Neural cell (in vitro differentiated cells): ENCODE measurements around the gene MR1. TPM values are rescaled to one million over a fixed set of nuclear protein-coding genes. Genes with fewer than 3 reads are reported as not detected.
A peak's percentile ranks its signal among the peaks of the same experiment; 100 is the strongest.

ENCODE experiments used
- H2AFZ ChIP-seq: fragments of 200-600, 300-800 bp; sonication (generic), shearing (Covaris generic); 2 replicates; pipeline ENCODE4 v1.6.0; 2014; ENCODE audit warnings: low read depth, mild to moderate bottlenecking, antibody characterized with exemption, low read length, moderate library complexity
- H3F3A ChIP-seq: fragments of 200-600 bp; shearing (Covaris generic); 2 replicates; pipeline ENCODE4 v1.6.1; 2016; ENCODE audit warnings: mild to moderate bottlenecking, moderate library complexity, mixed read lengths, antibody characterized with exemption, low read length; ENCODE audit not compliant: insufficient read depth, poor library complexity, severe bottlenecking
- H3K27ac ChIP-seq: fragments of 200-600, 300-800 bp; sonication (generic), shearing (Covaris generic); 2 replicates; pipeline ENCODE4 v1.5.1; 2014; ENCODE audit warnings: mild to moderate bottlenecking, low read length, moderate library complexity
- H3K27me3 ChIP-seq: fragments of 300-800, 200-600 bp; sonication (generic), shearing (Covaris generic); 2 replicates; pipeline ENCODE4 v1.6.0; 2014; ENCODE audit warnings: mild to moderate bottlenecking, low read depth, low read length, moderate library complexity; ENCODE audit not compliant: insufficient read depth
- H3K36me3 ChIP-seq: fragments of 300-800, 200-600 bp; sonication (generic), shearing (Covaris generic); 2 replicates; pipeline ENCODE4 v1.5.1; 2014; ENCODE audit warnings: mild to moderate bottlenecking, antibody characterized with exemption, low read length, moderate library complexity; ENCODE audit not compliant: insufficient read depth
- H3K4me2 ChIP-seq: fragments of 300-800, 200-600 bp; sonication (generic), shearing (Covaris generic); 2 replicates; pipeline ENCODE4 v1.6.0; 2014; ENCODE audit warnings: mild to moderate bottlenecking, low read length
- H3K4me3 ChIP-seq: fragments of 300-800, 200-600 bp; sonication (generic), shearing (Covaris generic); 2 replicates; pipeline ENCODE4 v1.5.1; 2014; ENCODE audit warnings: mild to moderate bottlenecking, low read length, moderate library complexity
- H3K79me2 ChIP-seq: fragments of 200-600 bp; shearing (Covaris generic); replicated peaks from 2 replicates; pipeline ENCODE4 v1.6.0; 2014; ENCODE audit warnings: mild to moderate bottlenecking, low read length, moderate library complexity; ENCODE audit not compliant: insufficient read depth
- H3K9ac ChIP-seq: fragments of 300-800, 200-600 bp; sonication (generic), shearing (Covaris generic); 2 replicates; pipeline ENCODE4 v1.6.1; 2016; ENCODE audit warnings: mild to moderate bottlenecking, low read length, mixed read lengths
- H3K9me2 ChIP-seq: fragments of 200-600 bp; shearing (Covaris generic); 2 replicates; pipeline ENCODE4 v1.6.1; 2016; ENCODE audit warnings: mild to moderate bottlenecking, low read length, mixed read lengths; ENCODE audit not compliant: insufficient read depth
- H3K9me3 ChIP-seq: fragments of 200-600, 300-800 bp; sonication (generic), shearing (Covaris generic); 2 replicates; pipeline ENCODE4 v1.6.1; 2016; ENCODE audit warnings: mild to moderate bottlenecking, mixed run types, low read length, moderate library complexity, mixed read lengths
- H4K20me1 ChIP-seq: fragments of 200-600 bp; shearing (Covaris generic); 2 replicates; pipeline ENCODE4 v1.6.1; 2016; ENCODE audit warnings: mild to moderate bottlenecking, mixed run types; ENCODE audit not compliant: insufficient read depth
- EP300 ChIP-seq: fragments of 450-650 bp; conservative IDR thresholded peaks from 2 replicates; pipeline ENCODE4 v1.6.1; 2014; ENCODE audit warnings: antibody characterized with exemption, mild to moderate bottlenecking, moderate library complexity; ENCODE audit not compliant: poor library complexity, severe bottlenecking
- EZH2 ChIP-seq: fragments of 200-600, 300-800 bp; shearing (Covaris generic), sonication (generic); IDR thresholded peaks from 2 replicates; pipeline ENCODE4 v1.6.1; 2014; ENCODE audit warnings: antibody characterized with exemption, low read length, borderline replicate concordance, mild to moderate bottlenecking; ENCODE audit not compliant: insufficient read depth, poor library complexity, severe bottlenecking
- MXI1 ChIP-seq: fragments of 450-650 bp; conservative IDR thresholded peaks from 2 replicates; pipeline ENCODE4 v1.6.1; 2014; ENCODE audit warnings: antibody characterized with exemption, mild to moderate bottlenecking; ENCODE audit not compliant: poor library complexity, severe bottlenecking
- POLR2AphosphoS5 ChIP-seq: IDR thresholded peaks from 2 replicates; pipeline ENCODE4 v1.6.1; 2012
- RAD21 ChIP-seq: fragments of 450-650 bp; conservative IDR thresholded peaks from 2 replicates; pipeline ENCODE4 v1.6.1; 2014; ENCODE audit warnings: antibody characterized with exemption, mild to moderate bottlenecking, moderate library complexity
- SMC3 ChIP-seq: fragments of 450-650 bp; conservative IDR thresholded peaks from 2 replicates; pipeline ENCODE4 v1.6.1; 2014; ENCODE audit warnings: antibody characterized with exemption, mild to moderate bottlenecking, moderate library complexity; ENCODE audit not compliant: poor library complexity
- TAF1 ChIP-seq: IDR thresholded peaks from 2 replicates; pipeline ENCODE4 v1.6.1; 2012; ENCODE audit warnings: low read depth
- polyA plus RNA-seq: library from polyadenylated mRNA; depleted of rRNA; stranded (reverse); fragments of >200 nt; gene quantifications from 2 replicates; pipeline ENCODE4 v1.2.3, GENCODE V29; 2014
- TF ChIP-seq, protein P1 (sequence below): IDR thresholded peaks from 2 replicates; pipeline ENCODE4 v1.6.1; 2012; ENCODE audit warnings: borderline replicate concordance
- TF ChIP-seq, protein P2 (sequence below): fragments of 450-650 bp; IDR thresholded peaks from 2 replicates; pipeline ENCODE4 v1.5.1; 2014; ENCODE audit warnings: antibody characterized with exemption, mild to moderate bottlenecking, moderate library complexity; ENCODE audit not compliant: poor library complexity, severe bottlenecking

Gene MR1
- polyA plus RNA-seq, 1 donor from 2014 or later = not detected

DNA sequence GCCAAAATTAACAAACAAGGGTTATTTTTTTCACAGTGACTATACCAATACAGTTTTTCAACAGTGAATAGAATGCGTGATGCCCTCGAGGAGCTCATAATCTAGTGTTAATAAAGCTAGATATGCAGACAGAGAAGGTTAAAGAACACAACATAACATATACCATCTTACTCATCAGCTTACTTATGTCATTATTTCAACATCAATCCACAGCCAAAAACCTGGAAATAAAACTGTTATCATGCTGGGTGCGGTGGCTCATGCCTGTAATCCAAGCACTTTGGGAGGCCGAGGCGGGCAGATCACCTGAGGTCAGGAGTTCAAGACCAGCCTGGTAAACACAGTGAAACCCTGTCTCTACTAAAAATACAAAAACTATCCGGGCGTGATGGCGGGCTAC, 17.2 kb upstream of the MR1 start:
- H3K27me3 ChIP-seq = no peaks in the 10 kb centered on the region
- H3K4me2 ChIP-seq = no peak overlapping the region
- TF ChIP-seq TAF1 (no peak), SMC3 (no peak), POLR2AphosphoS5 (no peak), RAD21 (no peak), EZH2 (no peak), EP300 (no peak), MXI1 (no peak)
- TF ChIP-seq, protein P1, sequence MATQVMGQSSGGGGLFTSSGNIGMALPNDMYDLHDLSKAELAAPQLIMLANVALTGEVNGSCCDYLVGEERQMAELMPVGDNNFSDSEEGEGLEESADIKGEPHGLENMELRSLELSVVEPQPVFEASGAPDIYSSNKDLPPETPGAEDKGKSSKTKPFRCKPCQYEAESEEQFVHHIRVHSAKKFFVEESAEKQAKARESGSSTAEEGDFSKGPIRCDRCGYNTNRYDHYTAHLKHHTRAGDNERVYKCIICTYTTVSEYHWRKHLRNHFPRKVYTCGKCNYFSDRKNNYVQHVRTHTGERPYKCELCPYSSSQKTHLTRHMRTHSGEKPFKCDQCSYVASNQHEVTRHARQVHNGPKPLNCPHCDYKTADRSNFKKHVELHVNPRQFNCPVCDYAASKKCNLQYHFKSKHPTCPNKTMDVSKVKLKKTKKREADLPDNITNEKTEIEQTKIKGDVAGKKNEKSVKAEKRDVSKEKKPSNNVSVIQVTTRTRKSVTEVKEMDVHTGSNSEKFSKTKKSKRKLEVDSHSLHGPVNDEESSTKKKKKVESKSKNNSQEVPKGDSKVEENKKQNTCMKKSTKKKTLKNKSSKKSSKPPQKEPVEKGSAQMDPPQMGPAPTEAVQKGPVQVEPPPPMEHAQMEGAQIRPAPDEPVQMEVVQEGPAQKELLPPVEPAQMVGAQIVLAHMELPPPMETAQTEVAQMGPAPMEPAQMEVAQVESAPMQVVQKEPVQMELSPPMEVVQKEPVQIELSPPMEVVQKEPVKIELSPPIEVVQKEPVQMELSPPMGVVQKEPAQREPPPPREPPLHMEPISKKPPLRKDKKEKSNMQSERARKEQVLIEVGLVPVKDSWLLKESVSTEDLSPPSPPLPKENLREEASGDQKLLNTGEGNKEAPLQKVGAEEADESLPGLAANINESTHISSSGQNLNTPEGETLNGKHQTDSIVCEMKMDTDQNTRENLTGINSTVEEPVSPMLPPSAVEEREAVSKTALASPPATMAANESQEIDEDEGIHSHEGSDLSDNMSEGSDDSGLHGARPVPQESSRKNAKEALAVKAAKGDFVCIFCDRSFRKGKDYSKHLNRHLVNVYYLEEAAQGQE = no peak
- TF ChIP-seq, protein P2, sequence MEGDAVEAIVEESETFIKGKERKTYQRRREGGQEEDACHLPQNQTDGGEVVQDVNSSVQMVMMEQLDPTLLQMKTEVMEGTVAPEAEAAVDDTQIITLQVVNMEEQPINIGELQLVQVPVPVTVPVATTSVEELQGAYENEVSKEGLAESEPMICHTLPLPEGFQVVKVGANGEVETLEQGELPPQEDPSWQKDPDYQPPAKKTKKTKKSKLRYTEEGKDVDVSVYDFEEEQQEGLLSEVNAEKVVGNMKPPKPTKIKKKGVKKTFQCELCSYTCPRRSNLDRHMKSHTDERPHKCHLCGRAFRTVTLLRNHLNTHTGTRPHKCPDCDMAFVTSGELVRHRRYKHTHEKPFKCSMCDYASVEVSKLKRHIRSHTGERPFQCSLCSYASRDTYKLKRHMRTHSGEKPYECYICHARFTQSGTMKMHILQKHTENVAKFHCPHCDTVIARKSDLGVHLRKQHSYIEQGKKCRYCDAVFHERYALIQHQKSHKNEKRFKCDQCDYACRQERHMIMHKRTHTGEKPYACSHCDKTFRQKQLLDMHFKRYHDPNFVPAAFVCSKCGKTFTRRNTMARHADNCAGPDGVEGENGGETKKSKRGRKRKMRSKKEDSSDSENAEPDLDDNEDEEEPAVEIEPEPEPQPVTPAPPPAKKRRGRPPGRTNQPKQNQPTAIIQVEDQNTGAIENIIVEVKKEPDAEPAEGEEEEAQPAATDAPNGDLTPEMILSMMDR = no peak
- H3F3A ChIP-seq = no peaks in the 10 kb centered on the region
- H3K9me2 ChIP-seq = no peaks in the 10 kb centered on the region
- no peak overlapping the region for H3K27ac ChIP-seq
- no peaks in the 10 kb centered on the region for H4K20me1 ChIP-seq
- no peaks in the 10 kb centered on the region for H3K9me3 ChIP-seq
- H2AFZ ChIP-seq = no peak overlapping the region
- H3K9ac ChIP-seq = no peak overlapping the region
- no peaks in the 10 kb centered on the region for H3K36me3 ChIP-seq
- H3K79me2 ChIP-seq = peaks cover 77% of the 10 kb centered on the region
- H3K4me3 ChIP-seq = no peak overlapping the region

DNA sequence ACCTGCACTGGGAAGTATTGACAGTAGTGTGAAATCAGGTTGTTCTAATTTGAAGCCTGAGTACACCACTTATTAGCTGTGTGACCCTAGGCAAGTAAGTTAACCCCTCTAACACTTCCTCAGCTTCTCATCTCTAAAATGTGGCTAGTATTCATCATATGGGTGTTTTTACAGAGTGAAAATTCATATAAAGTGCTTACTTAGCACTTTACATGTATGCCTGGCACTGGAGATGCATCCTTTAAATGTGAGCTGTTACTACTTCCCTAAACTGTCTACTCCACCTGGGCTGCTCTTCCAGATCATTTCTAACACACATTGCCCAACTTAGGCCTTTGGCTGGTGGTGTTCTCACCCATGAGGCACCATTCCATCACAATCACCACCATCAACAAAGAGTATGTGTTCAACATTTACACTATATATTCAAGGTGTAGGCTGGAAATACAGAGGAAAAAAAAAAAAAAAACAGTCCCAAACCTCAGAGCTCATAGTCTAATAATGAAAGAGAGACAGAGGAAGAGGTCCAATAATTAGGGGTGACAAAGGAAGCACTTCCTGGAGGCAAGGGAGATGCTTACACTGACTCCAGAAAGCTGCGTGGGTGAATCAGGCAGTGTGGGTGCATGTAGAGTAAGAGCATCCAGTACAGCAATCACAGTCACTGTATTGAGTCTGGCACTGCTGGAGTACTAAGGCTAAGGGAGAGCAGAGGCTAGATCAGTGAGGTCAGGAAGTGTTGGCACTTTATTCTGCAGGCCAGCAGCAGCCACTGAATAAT, 14.7 kb upstream of the MR1 start:
- H4K20me1 ChIP-seq = no peaks in the 10 kb centered on the region
- TF ChIP-seq EZH2 (no peak), SMC3 (no peak), RAD21 (no peak), TAF1 (no peak), POLR2AphosphoS5 (no peak), MXI1 (no peak), EP300 (no peak)
- TF ChIP-seq, protein P2 = no peak
- TF ChIP-seq, protein P1 = no peak
- H3K36me3 ChIP-seq = no peaks in the 10 kb centered on the region
- no peak overlapping the region for H2AFZ ChIP-seq
- peaks cover 70% of the 10 kb centered on the region for H3K79me2 ChIP-seq
- H3F3A ChIP-seq = peaks cover 3% of the 10 kb centered on the region
- no peaks in the 10 kb centered on the region for H3K9me3 ChIP-seq
- H3K4me3 ChIP-seq = peak overlapping the region; percentile 92
- no peaks in the 10 kb centered on the region for H3K9me2 ChIP-seq
- H3K4me2 ChIP-seq = peak overlapping the region; percentile 3
- no peak overlapping the region for H3K27ac ChIP-seq
- no peak overlapping the region for H3K9ac ChIP-seq
- no peaks in the 10 kb centered on the region for H3K27me3 ChIP-seq
